ENCODE results near the gene ERAL1. TPM values are rescaled to one million over a fixed set of nuclear protein-coding genes. Genes with fewer than 3 reads are reported as not detected.
"Not testable (repeated sequence)": the region's sequence is repeated elsewhere in the genome, so short reads cannot be mapped to it uniquely, and the experiment has no call there.

Gene ERAL1
- total and polyA plus RNA-seq, 2 of the 8 experiments (the other 6 are each of a cell fraction or from before 2014, with no cell fraction given): 67.8 to 122 TPM

- 0 out of 2 replicates have a peak, but pooled peaks have one; percentile 42 for TF ChIP-seq ATF2 (IDR thresholded peaks at IDR 0.05; ENCODE audit: low read length)
These were observed 48.2 kb downstream of the ERAL1 start, which contains the start of gene DHRS13 (continued) for GRCh38 chr17:28902819-28903545.

DNA sequence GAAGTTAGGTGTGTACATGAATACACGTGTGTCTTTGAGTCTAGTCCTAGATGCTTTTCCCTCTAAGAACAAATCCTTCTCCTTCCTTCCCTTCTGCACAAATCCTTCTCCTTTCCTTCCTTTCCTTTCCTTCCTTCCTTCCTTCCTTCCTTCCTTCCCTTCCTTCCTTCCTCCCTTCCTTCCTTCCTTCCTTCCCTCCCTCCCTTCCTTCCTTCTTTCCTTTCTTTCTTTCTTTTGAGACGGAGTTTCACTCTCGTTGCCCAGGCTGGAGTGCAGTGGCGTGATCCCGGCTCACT is 48.7 kb downstream of the ERAL1 start:
- peak overlapping the region; percentile 29 for H4K91ac ChIP-seq (replicated peaks; ENCODE audit: insufficient read length, low read length)
- not testable (repeated sequence) for H4K20me1 ChIP-seq (replicated peaks in 1 of 2; ENCODE audit: control insufficient read depth in 1 of 2, insufficient read depth in 2 of 2, low read length in 2 of 2); H3K9me3 ChIP-seq (ENCODE audit: insufficient read depth in 2 of 2, low read depth in 1 of 2, low read length in 1 of 2); H2BK15ac ChIP-seq (ENCODE audit: low read length); H3K14ac ChIP-seq (ENCODE audit: insufficient read length); H2AFZ ChIP-seq (ENCODE audit: low read length); H3K9ac ChIP-seq (replicated peaks in 1 of 4; ENCODE audit: extremely low read depth in 1 of 4, low read depth in 3 of 4, low read length in 3 of 4); H3K27me3 ChIP-seq (replicated peaks in 1 of 4; ENCODE audit: control insufficient read depth in 3 of 4, extremely low read depth in 1 of 4, insufficient read depth in 3 of 4, low read length in 3 of 4); FAIRE-seq; H3K23ac ChIP-seq (ENCODE audit: insufficient read length); H3K4me1 ChIP-seq (replicated peaks in 1 of 4; ENCODE audit: control insufficient read depth in 3 of 4, insufficient read depth in 4 of 4, low read length in 3 of 4); DNase-seq (ENCODE audit: low read depth in 1 of 2, low spot score in 2 of 2); H2BK20ac ChIP-seq (ENCODE audit: low read length); H4K5ac ChIP-seq (ENCODE audit: insufficient read length, low read depth, low read length); H4K8ac ChIP-seq (ENCODE audit: extremely low read depth, insufficient read depth, low read length); H3K4me2 ChIP-seq (ENCODE audit: insufficient read depth in 1 of 2, low read depth in 2 of 2, low read length in 2 of 2); H3K79me1 ChIP-seq (ENCODE audit: low read depth, low read length); H3K27ac ChIP-seq (ENCODE audit: low read depth, low read length); H2BK120ac ChIP-seq (replicated peaks; ENCODE audit: low read depth, low read length); H3K4me3 ChIP-seq (ENCODE audit: extremely low read depth in 1 of 4, insufficient read depth in 2 of 4, low read depth in 3 of 4, low read length in 4 of 4); H3K56ac ChIP-seq (replicated peaks; ENCODE audit: insufficient read length, low read depth, low read length); H3K23me2 ChIP-seq (ENCODE audit: low read depth, low read length); H3K18ac ChIP-seq (ENCODE audit: extremely low read depth, low read length); H3K79me2 ChIP-seq (ENCODE audit: control insufficient read depth in 1 of 2, insufficient read depth in 2 of 2, low read length in 2 of 2)
- H2BK5ac ChIP-seq (ENCODE audit: low read depth, low read length): 0 out of 2 replicates have a peak overlapping the region, but pooled peaks have one; percentile 9
- H2BK12ac ChIP-seq (ENCODE audit: low read depth, low read length): peak overlapping the region; percentile 63; the same call in 1 of the 2 replicates
- ChIA-PET CTCF (ENCODE audit: partially characterized antibody) (interaction anchor here (0.6 to 5.6 kb wide), 19 partner anchors 9 to 217 kb away, joined by 3 to 45 read pairs (median 3); partner anchors contain the start of genes NEK8 and TLCD1), POLR2A (ENCODE audit: partially characterized antibody) (interaction anchor here (0.8 to 7.7 kb wide), 5 partner anchors 9 to 274 kb away, joined by 4 to 71 read pairs (median 4); partner anchors contain the start of genes NEK8 and TLCD1)
- peak overlapping the region; percentile 68 for H2AK5ac ChIP-seq (ENCODE audit: low read depth, low read length)
- H3K4ac ChIP-seq (replicated peaks; ENCODE audit: insufficient read length, low read depth, low read length): peak overlapping the region; percentile 87
- H3K36me3 ChIP-seq (ENCODE audit: control insufficient read depth in 2 of 4, insufficient read depth in 4 of 4, low read length in 3 of 4): peaks cover 21 to 29% (median 26%) of the 10 kb centered on the region in 4 experiments; a peak in 7 of 8 replicates
- 83% methylated on average over 5 of the region's 5 CpGs; no CpG with 5 or more reads in 1 of the 2 experiments for WGBS, 2 experiments (ENCODE audit: extremely low coverage in 1 of 2, insufficient coverage in 1 of 2, insufficient read length in 1 of 2, insufficient replicate concordance in 2 of 2, low coverage in 1 of 2, low lambda C conversion rate in 2 of 2, missing lambda C conversion rate in 1 of 2)

Data from H1 (cell line).